ENCODE results near the gene ATRN.

Gene ATRN

GRCh38 chr20:3697588-3698305 is 226.9 kb downstream of the ATRN start:
- no peak for DNase-seq (ENCODE audit: low spot score)

- DNase-seq (ENCODE audit: low spot score), result no peak
Observed at GRCh38 chr20:3698591-3699001, 227.8 kb downstream of the ATRN start.

- DNase-seq (ENCODE audit: low spot score), result no peak
Observed at GRCh38 chr20:3699037-3699436, 228.2 kb downstream of the ATRN start.
